GM21447 (cell line): ENCODE data around the gene UBE2QL1.
A peak's percentile ranks its signal among the peaks of the same experiment; 100 is the strongest.

Experiments
- ATAC-seq: cut with Tn5 transposase; IDR thresholded peaks from one replicate; pipeline ENCODE4 v1.9.1; 2021; ENCODE audit not compliant: unreplicated experiment

The UBE2QL1 gene

DNA sequence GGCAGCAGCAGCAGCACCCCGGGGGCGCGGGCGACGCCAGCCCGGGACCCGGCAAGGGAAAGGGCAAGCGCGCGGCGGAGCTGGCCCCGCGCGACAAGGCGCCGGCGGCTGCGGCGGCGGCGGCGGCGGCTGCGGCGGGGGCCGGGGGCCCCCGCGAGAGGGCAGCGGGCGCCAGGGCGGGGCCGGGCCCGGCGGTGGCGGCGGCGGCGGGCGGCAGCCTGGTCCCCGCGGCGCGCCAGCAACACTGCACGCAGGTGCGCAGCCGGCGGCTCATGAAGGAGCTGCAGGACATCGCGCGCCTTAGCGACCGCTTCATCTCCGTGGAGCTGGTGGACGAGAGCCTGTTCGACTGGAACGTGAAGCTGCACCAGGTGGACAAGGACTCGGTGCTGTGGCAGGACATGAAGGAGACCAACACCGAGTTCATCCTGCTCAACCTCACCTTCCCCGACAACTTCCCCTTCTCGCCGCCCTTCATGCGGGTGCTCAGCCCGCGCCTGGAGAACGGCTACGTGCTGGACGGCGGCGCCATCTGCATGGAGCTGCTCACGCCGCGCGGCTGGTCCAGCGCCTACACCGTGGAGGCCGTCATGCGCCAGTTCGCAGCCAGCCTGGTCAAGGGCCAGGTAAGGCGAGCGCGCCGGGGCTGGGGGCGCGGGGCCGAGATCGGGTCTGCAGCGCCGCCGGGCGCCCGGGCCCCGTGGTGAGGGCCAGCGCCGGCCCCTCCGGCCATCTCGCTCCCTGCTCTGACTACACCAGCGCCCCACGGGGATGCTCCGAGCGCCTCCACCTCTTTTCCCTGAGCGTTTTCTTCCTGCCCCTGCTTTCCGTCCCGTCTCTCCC is at the start of gene UBE2QL1:
Gene UBE2QL1 (plus strand): TSS at position 238 of the 843 bp plus-strand sequence. CDS start 35 bp downstream, at position 273.
- no peak for ATAC-seq

GRCh38 chr5:6399980-6400910 is 48.4 kb upstream of the UBE2QL1 start:
- no peak for ATAC-seq

DNA sequence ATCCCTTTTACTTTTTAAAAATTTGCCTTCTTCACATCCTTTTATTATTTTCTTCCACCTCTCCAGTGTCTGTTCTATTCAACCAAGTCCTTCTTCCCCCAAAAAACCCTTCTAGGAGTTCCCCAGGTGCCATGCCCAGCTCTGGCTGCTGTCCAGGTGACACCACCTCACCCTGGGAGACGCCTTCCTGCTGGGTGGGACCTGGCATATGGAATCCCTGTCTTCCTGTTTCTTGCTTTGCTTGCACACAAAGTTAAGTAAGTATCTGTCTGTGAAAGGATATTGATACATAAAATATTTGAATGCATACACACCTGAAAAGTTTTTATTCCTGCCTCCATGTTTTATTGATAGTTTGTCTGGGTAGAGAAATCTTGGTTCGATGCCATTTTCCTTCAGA is 47.2 kb upstream of the UBE2QL1 start:
- ATAC-seq, result no peak

GRCh38 chr5:6402939-6403338 is 45.7 kb upstream of the UBE2QL1 start:
- no peak for ATAC-seq

- no peak for ATAC-seq
These were observed 45.2 kb upstream of the UBE2QL1 start for GRCh38 chr5:6403416-6403815.

- peak; percentile 61 for ATAC-seq
These were observed 44.5 kb upstream of the UBE2QL1 start for GRCh38 chr5:6404129-6404528.

- no peak for ATAC-seq
These were observed 43.1 kb upstream of the UBE2QL1 start for GRCh38 chr5:6405591-6405990.

- ATAC-seq, result no peak
These were observed 41.0 kb upstream of the UBE2QL1 start for GRCh38 chr5:6407558-6408259.

- no peak for ATAC-seq
These were observed 40.4 kb upstream of the UBE2QL1 start for GRCh38 chr5:6408260-6408596.

GRCh38 chr5:6408627-6409446 is 39.8 kb upstream of the UBE2QL1 start:
- no peak for ATAC-seq

DNA sequence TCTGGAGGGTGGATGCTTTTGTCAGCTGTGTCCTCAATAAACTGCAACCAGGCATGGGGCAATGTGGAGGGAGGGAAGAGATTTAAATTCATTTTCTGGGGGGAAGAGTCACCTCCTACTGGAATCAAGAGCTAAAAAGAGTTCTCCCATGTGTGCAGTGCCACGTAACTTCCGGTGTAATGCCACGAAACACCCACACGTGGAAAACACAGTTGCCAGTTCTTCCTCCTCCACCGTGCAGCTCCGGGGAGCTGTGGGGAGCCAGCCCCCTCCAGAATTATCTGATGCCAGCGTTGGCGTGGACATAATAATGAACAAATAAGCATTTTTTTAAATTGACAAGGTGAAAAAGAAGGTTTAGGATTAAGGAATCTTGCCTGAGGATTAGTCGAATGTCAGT is 38.2 kb upstream of the UBE2QL1 start:
- ATAC-seq, result no peak

GRCh38 chr5:6411141-6411540 is 37.5 kb upstream of the UBE2QL1 start:
- no peak for ATAC-seq

DNA sequence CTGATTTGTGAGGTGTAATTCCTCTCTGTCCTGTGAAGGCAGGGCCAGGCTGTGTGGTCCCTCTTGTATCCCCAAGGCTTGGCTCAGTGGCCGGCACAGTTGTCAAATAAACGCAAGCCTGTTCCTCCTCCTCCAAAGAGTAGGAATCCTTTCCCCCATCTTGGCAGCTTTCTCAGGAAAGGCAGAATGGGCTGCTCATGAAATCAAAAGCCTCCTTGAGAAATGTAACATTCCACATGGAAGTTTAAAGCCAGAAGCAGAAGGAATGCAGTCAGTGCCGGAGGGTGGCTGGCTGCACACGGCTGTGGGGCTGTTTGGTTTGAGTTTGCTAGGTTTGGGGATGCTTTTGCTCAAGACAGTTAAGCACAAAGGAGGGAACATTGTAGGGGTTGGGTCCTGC is 35.8 kb upstream of the UBE2QL1 start:
- ATAC-seq, result no peak

- no peak for ATAC-seq
These were observed 31.0 kb upstream of the UBE2QL1 start for GRCh38 chr5:6417657-6418056.

- ATAC-seq, result no peak
These were observed 29.9 kb upstream of the UBE2QL1 start for GRCh38 chr5:6418679-6419276.

DNA sequence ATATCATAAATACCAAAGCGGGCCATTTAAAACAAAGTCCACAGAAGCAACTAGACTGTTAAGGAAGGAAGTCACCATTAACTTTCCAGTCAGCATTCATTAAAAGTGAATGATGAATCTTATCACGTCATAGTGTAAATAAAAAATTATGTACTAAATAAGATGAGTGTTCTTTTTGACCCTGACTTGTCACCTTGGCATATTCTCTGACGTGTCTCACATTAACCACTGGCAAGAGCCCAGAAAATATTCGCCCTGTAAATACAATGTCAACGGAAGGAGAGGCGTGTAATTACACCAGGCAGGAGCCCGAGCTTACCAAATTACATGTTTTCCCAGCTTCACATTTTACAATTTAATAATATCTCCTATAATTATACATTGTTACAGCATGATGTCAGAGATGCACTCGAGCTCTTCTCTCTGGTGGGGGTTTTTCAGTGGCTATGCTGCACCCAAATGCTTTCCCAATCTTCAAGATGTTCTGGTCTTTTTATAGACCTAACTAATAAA is 29.3 kb upstream of the UBE2QL1 start:
- ATAC-seq, result no peak

- no peak for ATAC-seq
These were observed 25.1 kb upstream of the UBE2QL1 start for GRCh38 chr5:6423327-6424109.

- no peak for ATAC-seq
These were observed 24.5 kb upstream of the UBE2QL1 start for GRCh38 chr5:6424110-6424659.

- no peak for ATAC-seq
These were observed 24.0 kb upstream of the UBE2QL1 start for GRCh38 chr5:6424700-6425099.
